Tibial nerve (tissue), 4 donors: ENCODE measurements around the gene GRHL1. TPM values are rescaled to one million over a fixed set of nuclear protein-coding genes. Genes with fewer than 3 reads are reported as not detected.

Experiments
- DNase-seq, 2 donors: peaks; one replicate each; pipeline ENCODE4 v3.0.0-alpha.2; 2019; ENCODE audit warnings: low spot score in 2 of 2
- H3K27ac ChIP-seq, 4 donors: fragments of 200-600 bp; sonication (generic) in 3 of 4; one replicate each; pipeline ENCODE4 v1.5.1; 2017 to 2019; ENCODE audit warnings: mild to moderate bottlenecking in 1 of 4
- H3K27me3 ChIP-seq, 2 donors: fragments of 200-600 bp; sonication (generic) in 1 of 2; one replicate each; pipeline versions ENCODE4 v1.5.1 to v1.6.0; 2017 to 2019
- H3K36me3 ChIP-seq, 3 donors: fragments of 200-600 bp; sonication (generic); one replicate each; pipeline ENCODE4 v1.5.1; 2018 to 2019
- H3K4me1 ChIP-seq, 4 donors: fragments of 200-600 bp; sonication (generic) in 3 of 4; one replicate each; pipeline ENCODE4 v1.5.1; 2017 to 2019
- H3K4me3 ChIP-seq, 4 donors: fragments of 200-600 bp; sonication (generic) in 3 of 4; one replicate each; pipeline ENCODE4 v1.5.1; 2017 to 2019; ENCODE audit warnings: mild to moderate bottlenecking in 1 of 4, moderate library complexity in 1 of 4
- H3K9me3 ChIP-seq, 4 donors: fragments of 200-600 bp; sonication (generic) in 3 of 4; one replicate each; pipeline ENCODE4 v1.5.1; 2017 to 2019
- CTCF ChIP-seq, 5 experiments: fragments of 200-600 bp in 3 of 5; fragments of 450-650 bp in 2 of 5; sonication (generic) in 3 of 5; IDR thresholded peaks; one replicate each; pipeline ENCODE4 v1.5.1; 2016 to 2019; ENCODE audit warnings: antibody characterized with exemption in 5 of 5, mild to moderate bottlenecking in 3 of 5, moderate library complexity in 2 of 5
- EP300 ChIP-seq, 2 donors: sonication (generic); formaldehyde crosslinking; IDR thresholded peaks; one replicate each; pipeline ENCODE4 v1.6.1; 2017; ENCODE audit warnings: antibody characterized with exemption in 2 of 2, mild to moderate bottlenecking in 1 of 2
- POLR2A ChIP-seq, 2 donors: fragments of 450-650 bp; IDR thresholded peaks; one replicate each; pipeline ENCODE4 v1.6.1; 2017; ENCODE audit warnings: antibody characterized with exemption in 2 of 2, mild to moderate bottlenecking in 2 of 2, moderate library complexity in 2 of 2
- WGBS, 2 donors: methylation state at CpG; one replicate each; pipeline ENCODE4 v1.1.5; 2018; 5-methylcytosine and 5-hydroxymethylcytosine counted together
- total RNA-seq, 4 donors: library from RNA; depleted of rRNA; stranded (reverse); fragments of >200 nt; gene quantifications; one replicate each; pipeline ENCODE4 v1.1.0, GENCODE V29; 2016

GRHL1 gene
- total RNA-seq, 4 donors from 2014 or later = 0.66 to 4.2 (median 2.3) TPM; not detected in 1

- Histone ChIP-seq H3K4me3 (no peak overlapping the region), H3K27ac (no peak overlapping the region), H3K36me3 (no peaks in the 10 kb centered on the region), H3K27me3 (no peaks in the 10 kb centered on the region), H3K4me1 (peaks cover 0 to 51% (median 2%) of the 10 kb centered on the region in 4 donors), H3K9me3 (no peaks in the 10 kb centered on the region)
- WGBS, 2 donors = 94 to 96% methylated on average over 5 of the region's 5 CpGs
- TF ChIP-seq POLR2A (IDR thresholded peaks at IDR 0.05) (no peak), EP300 (IDR thresholded peaks at IDR 0.05) (no peak), CTCF (IDR thresholded peaks at IDR 0.05) (no peak)
- DNase-seq = no peak
Observed at GRCh38 chr2:9988320-9988719, 36.8 kb downstream of the GRHL1 start.

- no peaks in the 10 kb centered on the region for H3K36me3 ChIP-seq
- H3K4me1 ChIP-seq = peaks cover 0 to 51% (median 2%) of the 10 kb centered on the region in 4 donors
- TF ChIP-seq EP300 (IDR thresholded peaks at IDR 0.05) (peak in 1 of 2 donors; percentile 37), CTCF (IDR thresholded peaks at IDR 0.05) (no peak)
- no peak overlapping the region for H3K4me3 ChIP-seq
- WGBS, 2 donors = 33 to 37% methylated on average over 6 of the region's 6 CpGs
- no peaks in the 10 kb centered on the region for H3K9me3 ChIP-seq
- peak overlapping the region in 2 of 4 donors; percentile 37 to 65 for H3K27ac ChIP-seq
- peak in 1 of 2 donors; percentile 56 for DNase-seq
- H3K27me3 ChIP-seq = no peaks in the 10 kb centered on the region
Observed at GRCh38 chr2:9990736-9991135, 39.2 kb downstream of the GRHL1 start.

DNA sequence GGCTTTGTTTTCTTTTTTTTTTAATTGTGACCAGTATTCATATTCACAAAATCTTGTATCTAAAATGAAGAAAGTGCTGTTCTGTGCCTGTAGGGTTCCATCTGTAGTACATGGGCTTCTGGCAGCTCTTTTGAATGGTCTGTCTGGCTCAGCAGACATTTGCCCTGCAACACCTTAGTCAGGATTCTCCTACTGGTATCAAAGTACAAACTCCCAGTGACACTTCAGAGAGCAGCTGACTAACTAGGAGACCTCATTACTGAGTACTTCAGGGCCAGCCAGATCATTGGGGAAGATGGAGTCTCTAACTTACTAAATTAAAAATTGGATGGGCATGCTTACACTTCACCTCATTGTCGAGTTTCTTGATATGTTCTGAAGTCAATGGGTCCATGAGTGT, 39.7 kb downstream of the GRHL1 start:
- WGBS, 2 donors = 72 to 73% methylated on average over 1 of the region's 1 CpG
- no peak for DNase-seq
- Histone ChIP-seq H3K27me3 (no peaks in the 10 kb centered on the region), H3K4me1 (peaks cover 0 to 51% (median 2%) of the 10 kb centered on the region in 4 donors), H3K4me3 (no peak overlapping the region), H3K36me3 (no peaks in the 10 kb centered on the region), H3K9me3 (no peaks in the 10 kb centered on the region), H3K27ac (peak overlapping the region in 2 of 4 donors; percentile 37 to 65)
- TF ChIP-seq POLR2A (IDR thresholded peaks at IDR 0.05) (no peak), EP300 (IDR thresholded peaks at IDR 0.05) (no peak), CTCF (IDR thresholded peaks at IDR 0.05) (no peak)

DNA sequence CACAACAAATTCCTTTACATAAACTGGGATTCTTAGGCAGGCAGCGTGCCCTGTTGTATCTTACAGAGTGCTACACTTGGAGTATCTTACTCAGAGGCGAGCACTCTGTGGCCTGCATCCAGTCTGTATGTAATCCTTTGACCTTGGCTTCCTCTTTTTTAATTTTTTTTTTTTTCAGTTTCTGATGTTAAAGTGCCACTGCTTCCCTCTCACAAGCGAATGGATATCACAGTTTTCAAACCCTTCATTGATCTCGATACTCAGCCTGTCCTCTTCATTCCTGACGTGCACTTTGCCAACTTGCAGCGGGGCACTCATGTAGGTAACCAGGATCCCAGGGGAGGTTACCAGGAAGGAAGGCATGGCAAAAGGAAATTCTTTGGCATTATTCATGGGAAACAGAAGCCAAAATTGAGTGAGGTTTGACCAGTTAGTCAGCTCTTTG, 40.4 kb downstream of the GRHL1 start:
- TF ChIP-seq EP300 (IDR thresholded peaks at IDR 0.05) (peak in 1 of 2 donors; percentile 35), CTCF (IDR thresholded peaks at IDR 0.05) (no peak)
- Histone ChIP-seq H3K4me1 (peaks cover 0 to 56% (median 2%) of the 10 kb centered on the region in 4 donors), H3K27me3 (no peaks in the 10 kb centered on the region), H3K4me3 (no peak overlapping the region), H3K27ac (peak overlapping the region in 2 of 4 donors; percentile 37 to 58), H3K9me3 (no peaks in the 10 kb centered on the region), H3K36me3 (no peaks in the 10 kb centered on the region)
- WGBS, 2 donors = 55 to 58% methylated on average over 6 of the region's 6 CpGs
- DNase-seq = no peak

DNA sequence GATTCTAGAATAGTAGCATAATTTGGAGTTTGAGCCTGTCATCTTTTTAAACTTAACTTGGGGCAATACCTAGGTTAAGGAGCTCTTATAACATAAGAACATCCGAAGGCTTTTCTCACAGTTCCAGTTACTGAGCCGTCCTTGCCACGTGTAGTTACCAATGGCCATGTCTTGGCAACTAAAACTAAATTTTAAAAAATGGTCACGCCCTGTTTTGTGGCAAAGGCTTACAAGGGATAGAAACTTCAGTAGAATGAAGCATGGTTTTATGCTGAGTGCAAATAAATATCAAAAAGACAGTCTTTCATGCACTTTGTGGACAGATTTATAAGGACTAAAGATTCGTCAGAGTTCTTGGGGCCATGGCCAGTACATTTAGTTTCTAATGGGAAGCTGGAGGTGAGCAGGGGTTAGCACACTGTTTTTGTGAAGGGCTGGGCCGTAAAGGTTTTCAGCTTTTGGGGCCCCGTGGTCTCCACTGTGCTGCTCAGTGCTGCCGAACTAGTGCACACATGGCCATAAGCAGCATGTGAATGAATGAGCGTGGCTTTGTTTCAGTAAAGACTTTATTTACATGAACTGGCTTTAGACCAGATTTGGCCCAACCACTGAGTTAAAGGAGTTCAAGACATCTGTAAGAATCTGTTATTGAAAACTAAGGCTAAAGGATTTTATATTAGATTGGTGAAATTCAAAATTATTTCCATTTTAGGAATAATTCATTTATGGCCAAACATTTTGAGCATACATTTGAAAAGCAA, 41.1 kb downstream of the GRHL1 start:
- H3K27ac ChIP-seq = peak overlapping the region in 2 of 4 donors; percentile 52 to 58
- no peaks in the 10 kb centered on the region for H3K36me3 ChIP-seq
- no peaks in the 10 kb centered on the region for H3K27me3 ChIP-seq
- H3K4me1 ChIP-seq = peaks cover 0 to 60% (median 2%) of the 10 kb centered on the region in 4 donors
- TF ChIP-seq CTCF (IDR thresholded peaks at IDR 0.05) = no peak
- no peak for TF ChIP-seq EP300 (IDR thresholded peaks at IDR 0.05)
- TF ChIP-seq POLR2A (IDR thresholded peaks at IDR 0.05) = no peak
- DNase-seq = no peak
- no peaks in the 10 kb centered on the region for H3K9me3 ChIP-seq
- H3K4me3 ChIP-seq = no peak overlapping the region
- 64 to 75% methylated on average over 9 of the region's 9 CpGs for WGBS, 2 donors
